IPS-NIHi7 (cell line): ENCODE measurements around the gene LRP10.
"Not testable (repeated sequence)": the region's sequence is repeated elsewhere in the genome, so short reads cannot be mapped to it uniquely, and the experiment has no call there.

Source experiments
- DNase-seq: peaks from one replicate; pipeline ENCODE4 v3.0.0; 2012; ENCODE audit warnings: mixed read lengths; ENCODE audit errors: extremely low spot score

Gene LRP10

GRCh38 chr14:22843123-22843925, 28.2 kb upstream of the LRP10 start:
- DNase-seq = no peak

GRCh38 chr14:22844221-22845102, 27.1 kb upstream of the LRP10 start:
- no peak for DNase-seq

DNA sequence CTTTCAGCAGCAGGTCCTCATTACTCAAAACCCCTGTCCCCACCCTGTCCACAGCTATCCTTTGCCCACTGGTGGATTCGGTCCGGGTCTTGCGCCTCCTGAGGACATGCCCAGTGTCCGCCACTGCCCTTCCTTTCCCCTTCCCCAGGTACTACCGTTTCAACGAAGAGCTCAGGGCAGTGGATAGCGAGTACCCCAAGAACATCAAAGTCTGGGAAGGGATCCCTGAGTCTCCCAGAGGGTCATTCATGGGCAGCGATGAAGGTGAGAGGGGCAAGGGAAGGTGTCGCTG, 26.5 kb upstream of the LRP10 start:
- DNase-seq = no peak

GRCh38 chr14:22845821-22846625, 25.5 kb upstream of the LRP10 start:
- no peak for DNase-seq

GRCh38 chr14:22846811-22847307, 24.7 kb upstream of the LRP10 start:
- no peak for DNase-seq

- no peak for DNase-seq
Measured at GRCh38 chr14:22847661-22848341, 23.7 kb upstream of the LRP10 start.

DNA sequence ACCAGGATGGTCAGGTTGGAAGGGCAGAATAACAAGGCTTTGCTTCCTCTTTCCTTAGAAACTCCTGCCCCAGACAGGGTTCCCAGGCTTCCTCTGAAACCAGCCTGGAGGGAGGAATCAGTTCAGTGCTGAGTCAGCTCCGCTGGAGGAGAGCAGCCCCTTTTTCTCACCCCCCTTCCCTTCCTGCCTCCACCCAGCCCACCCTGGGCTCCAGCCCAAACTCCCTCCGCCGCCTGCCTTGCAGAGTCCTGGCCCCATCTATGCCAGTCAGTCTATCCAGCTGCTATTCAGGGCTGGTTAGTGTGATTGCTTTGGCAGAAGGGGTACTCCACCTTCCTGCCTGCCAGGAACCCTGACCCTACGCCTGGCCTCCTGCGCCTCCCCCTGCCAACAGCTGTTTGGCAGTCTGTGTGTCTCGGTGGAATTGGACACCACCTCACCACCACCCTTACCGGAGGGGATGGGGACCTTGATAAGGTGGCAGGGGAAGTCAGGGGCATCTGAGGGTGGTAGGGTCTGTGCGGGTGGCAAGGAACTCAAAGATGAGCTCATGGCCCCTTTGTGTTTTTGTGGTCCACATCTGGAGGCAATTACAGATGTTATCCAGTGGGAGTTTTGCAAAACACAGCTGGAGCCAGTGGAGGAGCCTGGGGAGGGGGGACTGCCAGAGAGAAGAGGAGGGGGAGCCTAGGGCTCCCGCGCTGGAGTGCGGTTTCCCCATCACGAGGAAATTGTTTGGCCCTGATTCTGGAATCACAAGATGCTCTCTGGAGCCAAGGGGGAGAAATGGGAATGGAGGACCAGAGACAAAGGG, 23.0 kb upstream of the LRP10 start:
- DNase-seq = peak; percentile 45

GRCh38 chr14:22849212-22849819, 22.2 kb upstream of the LRP10 start:
- no peak for DNase-seq

GRCh38 chr14:22850944-22851764, 20.4 kb upstream of the LRP10 start:
- DNase-seq = no peak

DNA sequence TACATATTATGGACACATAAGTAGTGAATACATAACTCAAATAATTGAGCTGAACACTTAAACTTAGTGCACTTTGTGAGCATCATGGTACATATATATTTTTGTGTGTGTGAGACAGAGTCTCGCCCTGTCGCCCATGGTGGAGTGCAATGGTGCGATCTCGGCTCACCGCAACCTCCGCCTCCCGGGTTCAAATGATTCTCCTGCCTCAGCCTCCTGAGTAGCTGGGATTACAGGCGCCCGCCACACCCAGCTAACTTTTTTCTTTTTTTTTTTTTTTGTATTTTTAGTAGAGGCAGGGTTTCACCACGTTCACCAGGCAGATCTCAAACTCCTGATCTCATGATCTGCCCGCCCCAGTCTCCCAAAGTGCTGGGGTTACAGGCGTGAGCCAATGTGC, 19.4 kb upstream of the LRP10 start:
- DNase-seq = not testable (repeated sequence)

- DNase-seq = no peak
Measured at GRCh38 chr14:22852599-22852939, 19.0 kb upstream of the LRP10 start.

DNA sequence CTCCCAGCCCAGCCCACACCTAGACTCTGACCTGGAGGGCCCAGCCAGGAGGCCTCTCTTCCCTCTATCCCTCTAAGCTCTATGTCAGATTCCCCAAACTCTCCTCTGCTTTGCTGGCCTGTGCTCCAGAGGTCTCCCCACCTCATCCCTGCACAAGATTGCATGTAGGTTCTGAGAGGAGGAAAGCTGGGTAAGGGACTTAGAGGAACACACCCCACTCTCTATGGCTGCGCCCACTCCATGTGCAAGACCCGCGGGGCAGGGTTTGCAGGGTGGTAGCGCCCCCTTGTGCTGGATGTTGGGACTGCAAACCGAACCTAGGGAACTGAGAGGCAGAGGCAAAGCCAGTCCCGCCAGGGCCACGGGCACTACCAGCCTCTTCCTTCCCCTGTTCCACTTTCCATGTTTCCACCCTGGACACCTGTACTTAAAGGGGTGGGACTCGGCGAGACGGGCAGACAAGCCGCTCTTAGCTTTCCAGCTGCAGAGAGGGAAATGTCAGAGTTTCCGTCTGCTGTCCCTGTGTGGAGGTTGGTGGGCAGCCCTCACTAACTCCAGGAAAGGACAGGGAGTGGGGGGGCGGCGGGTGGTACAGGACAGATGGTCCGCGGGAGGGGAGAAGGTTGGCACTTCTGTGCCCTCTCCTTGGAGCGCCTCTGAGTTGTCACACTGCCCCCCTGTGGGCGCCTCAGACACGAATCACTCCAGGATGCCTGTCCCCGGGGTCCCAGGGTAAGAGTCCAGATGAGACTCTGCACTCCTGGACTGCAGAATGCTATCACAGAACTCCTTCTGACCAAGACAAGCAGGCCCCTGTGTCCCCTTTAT, 18.4 kb upstream of the LRP10 start:
- DNase-seq = peak; percentile 83

- not testable (repeated sequence) for DNase-seq
Measured at GRCh38 chr14:22854296-22854695, 17.2 kb upstream of the LRP10 start.

DNA sequence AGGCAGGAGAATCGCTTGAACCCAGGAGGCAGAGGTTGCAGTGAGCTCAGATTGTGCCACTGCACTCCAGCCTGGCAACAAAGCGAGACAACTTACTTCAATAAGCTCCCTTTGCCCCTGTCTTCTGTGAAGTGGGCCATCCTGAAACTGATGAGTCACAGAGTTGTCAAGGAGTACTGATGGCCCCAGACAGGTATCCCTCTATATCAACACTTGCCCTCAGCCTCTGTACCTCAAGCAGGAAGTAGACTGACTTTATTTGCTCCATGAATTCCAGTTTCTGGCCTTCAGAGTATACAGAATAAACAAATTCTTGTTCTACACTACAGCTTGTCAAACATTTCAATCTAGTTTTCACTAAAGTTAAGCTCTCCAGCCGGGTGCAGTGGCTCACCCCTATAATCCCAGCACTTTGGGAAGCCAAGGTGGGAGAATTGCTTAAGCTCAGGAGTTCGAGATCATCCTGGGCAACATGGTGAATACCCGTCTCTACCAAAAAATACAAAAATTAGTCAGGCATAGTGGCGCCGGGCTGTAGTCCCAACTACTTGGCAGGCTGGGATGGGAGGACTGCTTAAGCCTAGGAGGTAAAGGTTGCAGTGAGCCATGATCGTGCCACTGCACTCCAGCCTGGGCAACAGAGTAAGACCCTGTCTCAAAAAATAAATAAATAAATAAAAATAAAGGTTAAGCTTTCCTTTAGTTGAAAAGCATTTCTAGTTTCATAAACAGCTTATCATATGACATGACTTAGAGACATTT, 16.4 kb upstream of the LRP10 start:
- no peak for DNase-seq

- no peak for DNase-seq
Measured at GRCh38 chr14:22856428-22856827, 15.1 kb upstream of the LRP10 start.

GRCh38 chr14:22860377-22860776, 11.2 kb upstream of the LRP10 start:
- DNase-seq = not testable (repeated sequence)

- no peak for DNase-seq
Measured at GRCh38 chr14:22861651-22862050, 9.9 kb upstream of the LRP10 start.

GRCh38 chr14:22864979-22865378, 6.6 kb upstream of the LRP10 start:
- no peak for DNase-seq
